GM18858 (cell line): ENCODE data around the gene CBX8.
A peak's percentile ranks its signal among the peaks of the same experiment; 100 is the strongest.

Experiments used
- ATAC-seq: cut with Tn5 transposase; IDR thresholded peaks from one replicate; pipeline ENCODE4 v1.9.1; 2021; ENCODE audit not compliant: unreplicated experiment

CBX8 gene

GRCh38 chr17:79821331-79822095, 24.6 kb upstream of the CBX8 start:
- ATAC-seq = no peak

GRCh38 chr17:79820959-79821330, 24.1 kb upstream of the CBX8 start:
- no peak for ATAC-seq

GRCh38 chr17:79819534-79820276, 22.8 kb upstream of the CBX8 start:
- no peak for ATAC-seq

- no peak for ATAC-seq
Observed at GRCh38 chr17:79819085-79819484, 22.2 kb upstream of the CBX8 start.

GRCh38 chr17:79818026-79818758, 21.3 kb upstream of the CBX8 start:
- no peak for ATAC-seq

- ATAC-seq = no peak
Observed at GRCh38 chr17:79815836-79816461, 19.1 kb upstream of the CBX8 start.

GRCh38 chr17:79814974-79815835, 18.3 kb upstream of the CBX8 start:
- no peak for ATAC-seq

- no peak for ATAC-seq
Observed at GRCh38 chr17:79814127-79814973, 17.5 kb upstream of the CBX8 start.

- no peak for ATAC-seq
Observed at GRCh38 chr17:79813297-79814126, 16.6 kb upstream of the CBX8 start.

- ATAC-seq = no peak
Observed at GRCh38 chr17:79812353-79813258, 15.7 kb upstream of the CBX8 start.

GRCh38 chr17:79811868-79812352, 15.0 kb upstream of the CBX8 start:
- ATAC-seq = no peak

GRCh38 chr17:79811011-79811867, 14.4 kb upstream of the CBX8 start:
- ATAC-seq = no peak

- ATAC-seq = peak; percentile 61
Observed at GRCh38 chr17:79810130-79811010, 13.5 kb upstream of the CBX8 start.

GRCh38 chr17:79809530-79810129, 12.8 kb upstream of the CBX8 start:
- ATAC-seq = no peak
